GM12878 (cell line): ENCODE measurements around the gene AGAP1. TPM values are rescaled to one million over a fixed set of nuclear protein-coding genes. Genes with fewer than 3 reads are reported as not detected.

Source experiments
- ATAC-seq: fragments of 200-7000 bp; cut with Tn5 transposase; 3 replicates; pipeline ENCODE4 v1.9.1; 2020; ENCODE audit warnings: mild to moderate bottlenecking, moderate library complexity
- BruUV-seq: library from RNA; stranded (reverse); fragments of 400-500 nt; replicated peaks from 2 replicates; lab custom pipeline; 2021; lab: Mats Ljungman, UMichigan
- CTCF ChIA-PET: fragments of 300-600 bp; sonication (Branson Sonifier 250); formaldehyde crosslinking; extraction: SDS; loops from one replicate; lab custom pipeline; 2021; ENCODE audit warnings: inconsistent platforms; lab: Yijun Ruan, JAX
- POLR2A ChIA-PET: fragments of 350-600 bp; formaldehyde crosslinking; extraction: SDS; loops from one replicate; lab custom pipeline; 2021; ENCODE audit warnings: inconsistent platforms; lab: Charles Lee
- RAD21 ChIA-PET: fragments of 300-600 bp; sonication (Branson Sonifier 250); formaldehyde crosslinking; loops from one replicate; lab custom pipeline; 2023; ENCODE audit warnings: antibody characterized with exemption; ENCODE audit not compliant: unreplicated experiment; lab: Charles Lee
- SMC1A ChIA-PET: fragments of 300-600 bp; sonication (Branson Sonifier 250); formaldehyde crosslinking; loops from one replicate; lab custom pipeline; 2023; ENCODE audit not compliant: unreplicated experiment, uncharacterized antibody; lab: Charles Lee
- DNase-seq: peaks from one replicate; pipeline ENCODE4 v3.0.0-alpha.2; 2011; ENCODE audit warnings: low read depth, low spot score
- FAIRE-seq: peaks from 3 replicates; lab custom pipeline; 2011; peaks lifted over from hg19 to GRCh38; lab: Jason Lieb, UNC
- H2AFZ ChIP-seq: 2 replicates; pipeline ENCODE4 v1.6.0; 2011; ENCODE audit warnings: low read depth, low read length, control low read depth; ENCODE audit not compliant: control insufficient read depth
- H3K27ac ChIP-seq: 2 replicates; pipeline ENCODE4 v1.5.1; 2011; ENCODE audit warnings: control low read depth; ENCODE audit not compliant: control insufficient read depth, insufficient read depth
- H3K27me3 ChIP-seq, 2 experiments: replicated peaks in 1 of 2; 2 replicates each; pipeline versions ENCODE4 v1.6.0 to v1.6.1; 2011; ENCODE audit warnings: low read length in 1 of 2; ENCODE audit not compliant: control insufficient read depth in 2 of 2, insufficient read depth in 2 of 2
- H3K36me3 ChIP-seq, 2 experiments: 2 replicates each; pipeline ENCODE4 v1.5.1; 2011; ENCODE audit warnings: low read length in 1 of 2; ENCODE audit not compliant: control insufficient read depth in 2 of 2, insufficient read depth in 2 of 2
- H3K4me1 ChIP-seq: 2 replicates; pipeline ENCODE4 v1.6.1; 2011; ENCODE audit warnings: mild to moderate bottlenecking, low read length, moderate library complexity, mixed read lengths; ENCODE audit not compliant: control insufficient read depth, insufficient read depth
- H3K4me2 ChIP-seq: 2 replicates; pipeline ENCODE4 v1.6.0; 2011; ENCODE audit warnings: control low read depth; ENCODE audit not compliant: control insufficient read depth, insufficient read depth
- H3K4me3 ChIP-seq: fragments of 200-600 bp; sonication (generic); 2 replicates; pipeline ENCODE4 v1.5.1; 2016
- H3K79me2 ChIP-seq: 2 replicates; pipeline ENCODE4 v1.6.0; 2011; ENCODE audit warnings: low read length; ENCODE audit not compliant: control insufficient read depth, insufficient read depth
- H3K9ac ChIP-seq: 2 replicates; pipeline ENCODE4 v1.8.0; 2011; ENCODE audit warnings: low read length, control low read depth, mixed read lengths; ENCODE audit not compliant: control insufficient read depth, insufficient read depth
- H3K9me3 ChIP-seq: replicated peaks from 3 replicates; pipeline ENCODE4 v1.5.1; 2011; ENCODE audit warnings: mild to moderate bottlenecking, low read length; ENCODE audit not compliant: control insufficient read depth, insufficient read depth
- H4K20me1 ChIP-seq: 2 replicates; pipeline ENCODE4 v1.6.0; 2011; ENCODE audit not compliant: control insufficient read depth, insufficient read depth
- CBFB ChIP-seq: IDR thresholded peaks from 2 replicates; pipeline ENCODE4 v1.6.1; 2016; ENCODE audit warnings: antibody characterized with exemption, low read depth
- GATAD2B ChIP-seq: fragments of 450-650 bp; conservative IDR thresholded peaks from 2 replicates; pipeline ENCODE4 v1.6.1; 2017; ENCODE audit warnings: low read depth, mild to moderate bottlenecking, moderate library complexity
- HCFC1 ChIP-seq: fragments of 150-350 bp; IDR thresholded peaks from 2 replicates; pipeline ENCODE4 v1.6.1; 2014; ENCODE audit warnings: low read length
- JUNB ChIP-seq: IDR thresholded peaks from 2 replicates; pipeline ENCODE4 v1.6.1; 2016; ENCODE audit warnings: antibody characterized with exemption, mild to moderate bottlenecking
- NR2C2 ChIP-seq: IDR thresholded peaks from 2 replicates; pipeline ENCODE4 v1.6.1; 2011; ENCODE audit warnings: borderline replicate concordance, low read depth; ENCODE audit not compliant: control insufficient read depth, insufficient read length
- POLR2AphosphoS2 ChIP-seq: IDR thresholded peaks from 2 replicates; pipeline ENCODE4 v1.6.1; 2011; ENCODE audit warnings: low read depth, mild to moderate bottlenecking, low read length, improper control_type of control experiment, moderate library complexity
- SMAD1 ChIP-seq: fragments of 450-650 bp; IDR thresholded peaks from 2 replicates; pipeline ENCODE4 v1.6.1; 2018; ENCODE audit warnings: mild to moderate bottlenecking, low read depth; ENCODE audit not compliant: partially characterized antibody
- WRNIP1 ChIP-seq: IDR thresholded peaks from 2 replicates; pipeline ENCODE4 v1.6.1; 2011; ENCODE audit warnings: low read depth, low read length, improper control_type of control experiment, borderline replicate concordance
- WGBS: methylation state at CpG from one replicate; pipeline ENCODE4 v1.1.6; 2016; ENCODE audit warnings: low lambda C conversion rate; ENCODE audit not compliant: insufficient replicate concordance, insufficient coverage; ENCODE audit errors: missing lambda C conversion rate; 5-methylcytosine and 5-hydroxymethylcytosine counted together
- in situ Hi-C: fragments of 300-500 bp; cut with MboI; formaldehyde crosslinking; loops from 9 replicates; pipeline ENCODE4 v1.14.3; 2018; ENCODE audit warnings: mixed read lengths
- intact Hi-C: fragments of 100-400 bp; cut with micrococcal nuclease; formaldehyde crosslinking; loops from one replicate; pipeline ENCODE4 v1.14.2; 2022; ENCODE audit not compliant: unreplicated experiment
- polyA plus RNA-seq, 11 experiments: library from polyadenylated mRNA; depleted of rRNA in 4 of 11; unstranded in 6 of 11; stranded (reverse) in 5 of 11; fragments of >200 nt; fragmentation: Nextera tagmentation in 4 of 11; fragmentation: Illumina TruSeq in 1 of 11; extraction: Ambion mirVana in 4 of 11; extraction: Trizol in 1 of 11; gene quantifications; 1 replicate in 1 of 11; 2 replicates in 10 of 11; pipeline versions ENCODE4 v1.2.1 to v1.2.3, GENCODE V29; 2011 to 2016; ENCODE audit warnings: inconsistent platforms in 2 of 11, missing spikeins in 2 of 11, low read depth in 1 of 11
- total RNA-seq, 4 experiments: library from RNA; depleted of rRNA in 3 of 4; stranded (reverse); fragments of >200 nt in 3 of 4; fragmentation: Illumina TruSeq in 1 of 4; extraction: Trizol in 1 of 4; gene quantifications; 2 replicates each; pipeline versions ENCODE4 v1.2.1 to v1.2.3, GENCODE V29; 2013 to 2021
- TF ChIP-seq, protein P1 (sequence below): fragments of 450-650 bp; IDR thresholded peaks from 2 replicates; pipeline ENCODE4 v1.6.1; 2016; ENCODE audit warnings: mild to moderate bottlenecking, moderate library complexity, borderline replicate concordance
- TF ChIP-seq, protein P2 (sequence below): fragments of 450-650 bp; IDR thresholded peaks from 2 replicates; pipeline ENCODE4 v1.6.1; 2017; ENCODE audit warnings: antibody characterized with exemption, mild to moderate bottlenecking, moderate library complexity
- TF ChIP-seq, protein P3 (sequence below): fragments of 450-650 bp; IDR thresholded peaks from 2 replicates; pipeline ENCODE4 v1.6.1; 2017; ENCODE audit warnings: mild to moderate bottlenecking, low read depth, inconsistent platforms; ENCODE audit not compliant: poor library complexity, severe bottlenecking
- TF ChIP-seq, protein P4 (sequence below): fragments of 450-650 bp; formaldehyde crosslinking; IDR thresholded peaks from 2 replicates; pipeline ENCODE4 v1.5.0; 2022; ENCODE audit warnings: mild to moderate bottlenecking, missing genetic modification characterization

AGAP1 gene
- total and polyA plus RNA-seq, 10 of the 15 experiments (the other 5 are each of a cell fraction or from before 2014, with no cell fraction given), result 0.05 to 0.15 (median 0.06) TPM; not detected in 7

DNA sequence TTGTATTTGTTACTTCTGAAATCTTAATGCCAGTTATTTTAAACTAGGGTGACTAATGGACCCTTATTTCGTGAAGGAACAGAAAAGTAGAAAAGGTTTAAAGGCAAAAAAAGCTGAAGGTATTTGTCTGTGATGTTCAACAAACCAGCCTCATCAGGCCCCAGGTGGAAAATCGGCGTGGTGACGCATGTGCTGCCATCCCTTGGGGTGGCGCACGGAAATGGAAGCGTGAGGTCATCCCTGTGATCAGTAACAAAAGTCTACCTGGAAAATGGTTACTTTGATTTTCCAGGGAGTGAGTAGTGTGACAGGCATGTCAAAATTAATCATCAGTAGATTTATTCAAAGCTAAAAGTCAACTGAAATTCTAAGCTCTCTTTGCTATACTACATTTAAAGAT, 361.2 kb downstream of the AGAP1 start:
- POLR2A ChIA-PET, result no interaction called here
- in situ Hi-C loops (no loop called here), intact Hi-C loops (no loop called here)
- BruUV-seq, result no TSS peak
- CTCF ChIA-PET, result no interaction called here
- H3K4me3 ChIP-seq, result no peak overlapping the region
- no peak overlapping the region for H3K9ac ChIP-seq
- no peaks in the 10 kb centered on the region for H3K36me3 ChIP-seq
- no peaks in the 10 kb centered on the region for H3K4me1 ChIP-seq
- DNase-seq, result no peak
- no peaks in the 10 kb centered on the region for H4K20me1 ChIP-seq
- H3K79me2 ChIP-seq, result no peaks in the 10 kb centered on the region
- SMC1A ChIA-PET, result no interaction called here
- H3K27me3 ChIP-seq, result no peaks in the 10 kb centered on the region
- no peaks in the 10 kb centered on the region for H3K9me3 ChIP-seq
- no peak overlapping the region for H3K27ac ChIP-seq
- no peak for ATAC-seq
- RAD21 ChIA-PET, result no interaction called here
- H3K4me2 ChIP-seq, result no peak overlapping the region
- 60% methylated on average over 7 of the region's 7 CpGs for WGBS
- FAIRE-seq, result no peak
- H2AFZ ChIP-seq, result no peak overlapping the region
- TF ChIP-seq HCFC1, result no peak
- no peak for TF ChIP-seq POLR2AphosphoS2
- TF ChIP-seq WRNIP1, result no peak
- no peak for TF ChIP-seq SMAD1
- TF ChIP-seq, protein P1, sequence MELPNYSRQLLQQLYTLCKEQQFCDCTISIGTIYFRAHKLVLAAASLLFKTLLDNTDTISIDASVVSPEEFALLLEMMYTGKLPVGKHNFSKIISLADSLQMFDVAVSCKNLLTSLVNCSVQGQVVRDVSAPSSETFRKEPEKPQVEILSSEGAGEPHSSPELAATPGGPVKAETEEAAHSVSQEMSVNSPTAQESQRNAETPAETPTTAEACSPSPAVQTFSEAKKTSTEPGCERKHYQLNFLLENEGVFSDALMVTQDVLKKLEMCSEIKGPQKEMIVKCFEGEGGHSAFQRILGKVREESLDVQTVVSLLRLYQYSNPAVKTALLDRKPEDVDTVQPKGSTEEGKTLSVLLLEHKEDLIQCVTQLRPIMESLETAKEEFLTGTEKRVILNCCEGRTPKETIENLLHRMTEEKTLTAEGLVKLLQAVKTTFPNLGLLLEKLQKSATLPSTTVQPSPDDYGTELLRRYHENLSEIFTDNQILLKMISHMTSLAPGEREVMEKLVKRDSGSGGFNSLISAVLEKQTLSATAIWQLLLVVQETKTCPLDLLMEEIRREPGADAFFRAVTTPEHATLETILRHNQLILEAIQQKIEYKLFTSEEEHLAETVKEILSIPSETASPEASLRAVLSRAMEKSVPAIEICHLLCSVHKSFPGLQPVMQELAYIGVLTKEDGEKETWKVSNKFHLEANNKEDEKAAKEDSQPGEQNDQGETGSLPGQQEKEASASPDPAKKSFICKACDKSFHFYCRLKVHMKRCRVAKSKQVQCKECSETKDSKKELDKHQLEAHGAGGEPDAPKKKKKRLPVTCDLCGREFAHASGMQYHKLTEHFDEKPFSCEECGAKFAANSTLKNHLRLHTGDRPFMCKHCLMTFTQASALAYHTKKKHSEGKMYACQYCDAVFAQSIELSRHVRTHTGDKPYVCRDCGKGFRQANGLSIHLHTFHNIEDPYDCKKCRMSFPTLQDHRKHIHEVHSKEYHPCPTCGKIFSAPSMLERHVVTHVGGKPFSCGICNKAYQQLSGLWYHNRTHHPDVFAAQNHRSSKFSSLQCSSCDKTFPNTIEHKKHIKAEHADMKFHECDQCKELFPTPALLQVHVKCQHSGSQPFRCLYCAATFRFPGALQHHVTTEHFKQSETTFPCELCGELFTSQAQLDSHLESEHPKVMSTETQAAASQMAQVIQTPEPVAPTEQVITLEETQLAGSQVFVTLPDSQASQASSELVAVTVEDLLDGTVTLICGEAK, result no peak
- TF ChIP-seq GATAD2B, result no peak
- TF ChIP-seq NR2C2, result no peak
- no peak for TF ChIP-seq JUNB
- TF ChIP-seq CBFB, result no peak
- TF ChIP-seq, protein P2, sequence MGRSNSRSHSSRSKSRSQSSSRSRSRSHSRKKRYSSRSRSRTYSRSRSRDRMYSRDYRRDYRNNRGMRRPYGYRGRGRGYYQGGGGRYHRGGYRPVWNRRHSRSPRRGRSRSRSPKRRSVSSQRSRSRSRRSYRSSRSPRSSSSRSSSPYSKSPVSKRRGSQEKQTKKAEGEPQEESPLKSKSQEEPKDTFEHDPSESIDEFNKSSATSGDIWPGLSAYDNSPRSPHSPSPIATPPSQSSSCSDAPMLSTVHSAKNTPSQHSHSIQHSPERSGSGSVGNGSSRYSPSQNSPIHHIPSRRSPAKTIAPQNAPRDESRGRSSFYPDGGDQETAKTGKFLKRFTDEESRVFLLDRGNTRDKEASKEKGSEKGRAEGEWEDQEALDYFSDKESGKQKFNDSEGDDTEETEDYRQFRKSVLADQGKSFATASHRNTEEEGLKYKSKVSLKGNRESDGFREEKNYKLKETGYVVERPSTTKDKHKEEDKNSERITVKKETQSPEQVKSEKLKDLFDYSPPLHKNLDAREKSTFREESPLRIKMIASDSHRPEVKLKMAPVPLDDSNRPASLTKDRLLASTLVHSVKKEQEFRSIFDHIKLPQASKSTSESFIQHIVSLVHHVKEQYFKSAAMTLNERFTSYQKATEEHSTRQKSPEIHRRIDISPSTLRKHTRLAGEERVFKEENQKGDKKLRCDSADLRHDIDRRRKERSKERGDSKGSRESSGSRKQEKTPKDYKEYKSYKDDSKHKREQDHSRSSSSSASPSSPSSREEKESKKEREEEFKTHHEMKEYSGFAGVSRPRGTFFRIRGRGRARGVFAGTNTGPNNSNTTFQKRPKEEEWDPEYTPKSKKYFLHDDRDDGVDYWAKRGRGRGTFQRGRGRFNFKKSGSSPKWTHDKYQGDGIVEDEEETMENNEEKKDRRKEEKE, result no peak
- TF ChIP-seq, protein P3, sequence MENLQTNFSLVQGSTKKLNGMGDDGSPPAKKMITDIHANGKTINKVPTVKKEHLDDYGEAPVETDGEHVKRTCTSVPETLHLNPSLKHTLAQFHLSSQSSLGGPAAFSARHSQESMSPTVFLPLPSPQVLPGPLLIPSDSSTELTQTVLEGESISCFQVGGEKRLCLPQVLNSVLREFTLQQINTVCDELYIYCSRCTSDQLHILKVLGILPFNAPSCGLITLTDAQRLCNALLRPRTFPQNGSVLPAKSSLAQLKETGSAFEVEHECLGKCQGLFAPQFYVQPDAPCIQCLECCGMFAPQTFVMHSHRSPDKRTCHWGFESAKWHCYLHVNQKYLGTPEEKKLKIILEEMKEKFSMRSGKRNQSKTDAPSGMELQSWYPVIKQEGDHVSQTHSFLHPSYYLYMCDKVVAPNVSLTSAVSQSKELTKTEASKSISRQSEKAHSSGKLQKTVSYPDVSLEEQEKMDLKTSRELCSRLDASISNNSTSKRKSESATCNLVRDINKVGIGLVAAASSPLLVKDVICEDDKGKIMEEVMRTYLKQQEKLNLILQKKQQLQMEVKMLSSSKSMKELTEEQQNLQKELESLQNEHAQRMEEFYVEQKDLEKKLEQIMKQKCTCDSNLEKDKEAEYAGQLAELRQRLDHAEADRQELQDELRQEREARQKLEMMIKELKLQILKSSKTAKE, result no peak
- TF ChIP-seq, protein P4, sequence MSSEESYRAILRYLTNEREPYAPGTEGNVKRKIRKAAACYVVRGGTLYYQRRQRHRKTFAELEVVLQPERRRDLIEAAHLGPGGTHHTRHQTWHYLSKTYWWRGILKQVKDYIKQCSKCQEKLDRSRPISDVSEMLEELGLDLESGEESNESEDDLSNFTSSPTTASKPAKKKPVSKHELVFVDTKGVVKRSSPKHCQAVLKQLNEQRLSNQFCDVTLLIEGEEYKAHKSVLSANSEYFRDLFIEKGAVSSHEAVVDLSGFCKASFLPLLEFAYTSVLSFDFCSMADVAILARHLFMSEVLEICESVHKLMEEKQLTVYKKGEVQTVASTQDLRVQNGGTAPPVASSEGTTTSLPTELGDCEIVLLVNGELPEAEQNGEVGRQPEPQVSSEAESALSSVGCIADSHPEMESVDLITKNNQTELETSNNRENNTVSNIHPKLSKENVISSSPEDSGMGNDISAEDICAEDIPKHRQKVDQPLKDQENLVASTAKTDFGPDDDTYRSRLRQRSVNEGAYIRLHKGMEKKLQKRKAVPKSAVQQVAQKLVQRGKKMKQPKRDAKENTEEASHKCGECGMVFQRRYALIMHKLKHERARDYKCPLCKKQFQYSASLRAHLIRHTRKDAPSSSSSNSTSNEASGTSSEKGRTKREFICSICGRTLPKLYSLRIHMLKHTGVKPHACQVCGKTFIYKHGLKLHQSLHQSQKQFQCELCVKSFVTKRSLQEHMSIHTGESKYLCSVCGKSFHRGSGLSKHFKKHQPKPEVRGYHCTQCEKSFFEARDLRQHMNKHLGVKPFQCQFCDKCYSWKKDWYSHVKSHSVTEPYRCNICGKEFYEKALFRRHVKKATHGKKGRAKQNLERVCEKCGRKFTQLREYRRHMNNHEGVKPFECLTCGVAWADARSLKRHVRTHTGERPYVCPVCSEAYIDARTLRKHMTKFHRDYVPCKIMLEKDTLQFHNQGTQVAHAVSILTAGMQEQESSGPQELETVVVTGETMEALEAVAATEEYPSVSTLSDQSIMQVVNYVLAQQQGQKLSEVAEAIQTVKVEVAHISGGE (CRISPR knock-in tag), result no peak
